Activated CD4-positive, alpha-beta T cell treated with anti-CD3 and anti-CD28 coated beads, Interleukin-10, Interleukin-2, amounts not matched to agents 100 ng/mL and 50 ng/mL, durations not matched to agents 16 hours and 8 hours (primary cell): Measurements from ENCODE around the gene TAOK1.
"Not testable (repeated sequence)": the region's sequence is repeated elsewhere in the genome, so short reads cannot be mapped to it uniquely, and the experiment has no call there.

Source experiments
- DNase-seq: peaks from one replicate; pipeline ENCODE4 v3.0.0-alpha.2; 2020

TAOK1 gene

DNA sequence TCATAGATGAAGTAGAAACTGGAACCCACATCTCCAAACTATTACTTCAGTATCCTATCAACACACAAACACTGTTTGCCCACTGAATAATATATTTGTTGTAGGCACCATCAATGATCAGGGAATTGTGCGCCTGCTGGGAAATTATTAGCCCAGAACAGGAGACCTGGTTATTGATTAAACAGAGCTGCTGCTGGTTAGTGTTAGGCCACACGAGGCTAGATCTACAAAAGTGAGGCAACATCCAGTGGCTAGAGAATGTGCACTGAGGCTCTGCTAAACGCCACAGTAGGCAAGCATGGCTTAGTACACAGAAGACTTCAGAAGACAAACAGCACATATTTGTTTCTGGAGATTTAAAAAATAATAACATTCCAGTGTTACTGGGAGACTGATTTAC lies 165.7 kb downstream of the TAOK1 start:
- DNase-seq = no peak

DNA sequence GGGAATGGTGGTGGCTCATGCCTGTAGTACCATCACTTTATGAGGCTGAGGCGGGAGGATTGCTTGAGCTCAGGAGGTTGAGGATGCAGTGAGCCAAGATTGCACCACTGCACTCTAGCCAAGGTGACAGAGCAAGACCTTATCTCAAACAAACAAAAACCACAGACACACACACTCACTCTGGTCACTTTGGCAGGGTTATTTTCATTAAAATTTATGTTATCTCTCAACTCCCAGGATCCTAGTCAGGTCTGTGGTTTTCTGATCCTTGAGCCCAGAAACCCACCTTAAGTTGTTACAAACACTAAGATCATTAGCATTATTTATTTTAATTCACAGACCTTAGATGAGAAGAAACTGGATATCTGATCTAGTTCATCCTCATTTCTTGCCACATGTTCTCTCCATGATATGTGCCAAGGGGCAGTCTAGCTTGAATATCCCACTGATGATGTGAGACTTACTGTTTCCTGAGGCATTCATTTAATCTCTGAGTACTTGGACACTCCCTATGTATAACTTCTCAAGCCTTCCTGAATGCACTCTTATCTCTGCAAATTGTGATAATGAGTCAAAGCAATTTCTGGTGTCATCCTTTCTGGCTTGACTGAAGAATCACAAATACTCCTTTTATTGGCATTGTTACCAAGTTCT lies 167.0 kb downstream of the TAOK1 start:
- no peak for DNase-seq

DNA sequence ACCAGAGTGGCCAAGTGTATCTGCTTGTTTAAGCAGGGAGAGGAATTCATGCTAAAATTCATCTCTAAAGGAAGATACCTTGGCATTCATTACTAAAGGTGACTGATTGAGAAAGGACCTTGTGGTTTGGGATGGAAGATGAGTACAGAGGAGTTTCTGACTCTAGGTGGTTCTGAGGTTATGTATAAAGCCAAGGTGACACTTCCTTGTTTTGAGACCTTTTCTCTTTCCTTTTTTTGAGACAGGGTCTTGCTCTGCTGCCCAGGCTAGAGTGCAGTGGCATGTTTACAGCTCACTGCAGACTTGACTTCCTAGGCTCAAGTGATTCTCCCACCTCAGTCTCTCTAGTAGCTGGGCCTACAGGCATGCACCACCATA lies 167.6 kb downstream of the TAOK1 start:
- DNase-seq = peak; percentile 47

DNA sequence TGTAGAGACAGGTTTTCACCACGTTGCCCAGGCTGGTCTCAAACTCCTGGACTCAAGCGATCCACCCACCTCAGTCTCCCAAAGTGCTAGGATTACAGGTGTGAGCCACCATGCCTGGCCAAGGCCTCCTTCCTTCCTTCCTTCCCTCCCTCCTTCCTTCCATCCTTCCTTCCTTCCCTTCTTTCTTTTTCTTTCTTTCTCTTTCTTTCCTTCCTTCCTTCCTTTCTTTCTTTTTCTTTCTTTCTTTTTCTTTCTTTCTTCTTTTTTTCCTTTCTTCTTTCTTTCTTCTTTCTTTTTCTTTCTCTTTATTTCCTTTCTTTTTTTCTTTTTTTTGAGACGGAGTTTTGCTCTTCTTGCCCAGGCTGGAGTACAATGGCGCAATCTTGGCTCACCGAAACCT lies 168.0 kb downstream of the TAOK1 start:
- not testable (repeated sequence) for DNase-seq

DNA sequence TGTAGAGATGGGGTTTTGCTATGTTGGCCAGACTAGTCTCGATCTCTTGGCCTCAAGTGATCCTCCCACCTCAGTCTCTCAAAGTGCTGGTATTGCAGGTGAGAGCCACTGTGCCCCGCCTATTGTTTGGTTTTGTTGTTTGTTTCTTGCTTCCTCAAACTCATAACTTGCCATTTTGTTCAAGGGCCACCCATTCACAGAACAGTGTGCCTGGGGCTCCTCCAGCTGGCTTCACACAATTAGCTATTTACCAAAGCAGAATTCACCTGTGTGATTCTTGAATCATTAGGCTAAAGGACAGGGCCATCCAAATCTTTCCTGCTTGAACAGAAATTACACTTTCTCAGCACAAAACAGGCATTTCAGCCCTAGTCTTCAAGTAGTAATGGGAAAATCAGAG lies 169.5 kb downstream of the TAOK1 start:
- DNase-seq = no peak

DNA sequence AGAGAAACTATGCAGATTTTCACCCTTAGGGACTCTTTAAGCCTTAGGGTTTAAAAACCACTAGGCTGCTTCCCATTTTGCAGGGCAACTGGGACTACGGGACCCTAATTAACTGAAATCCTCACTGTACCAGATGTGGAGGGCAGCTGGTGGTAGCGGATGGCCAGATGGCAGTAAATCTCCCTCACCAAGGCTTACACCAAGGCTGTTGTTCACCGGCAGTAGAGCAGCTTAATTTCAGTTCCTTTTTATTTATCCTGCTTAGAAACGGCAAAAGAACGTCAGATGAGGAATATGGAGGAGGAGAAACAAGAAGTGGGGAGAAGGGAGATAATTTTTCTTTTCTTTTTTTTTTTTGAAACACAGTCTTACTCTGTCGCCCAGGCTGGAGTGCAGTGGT lies 170.2 kb downstream of the TAOK1 start:
- no peak for DNase-seq

DNA sequence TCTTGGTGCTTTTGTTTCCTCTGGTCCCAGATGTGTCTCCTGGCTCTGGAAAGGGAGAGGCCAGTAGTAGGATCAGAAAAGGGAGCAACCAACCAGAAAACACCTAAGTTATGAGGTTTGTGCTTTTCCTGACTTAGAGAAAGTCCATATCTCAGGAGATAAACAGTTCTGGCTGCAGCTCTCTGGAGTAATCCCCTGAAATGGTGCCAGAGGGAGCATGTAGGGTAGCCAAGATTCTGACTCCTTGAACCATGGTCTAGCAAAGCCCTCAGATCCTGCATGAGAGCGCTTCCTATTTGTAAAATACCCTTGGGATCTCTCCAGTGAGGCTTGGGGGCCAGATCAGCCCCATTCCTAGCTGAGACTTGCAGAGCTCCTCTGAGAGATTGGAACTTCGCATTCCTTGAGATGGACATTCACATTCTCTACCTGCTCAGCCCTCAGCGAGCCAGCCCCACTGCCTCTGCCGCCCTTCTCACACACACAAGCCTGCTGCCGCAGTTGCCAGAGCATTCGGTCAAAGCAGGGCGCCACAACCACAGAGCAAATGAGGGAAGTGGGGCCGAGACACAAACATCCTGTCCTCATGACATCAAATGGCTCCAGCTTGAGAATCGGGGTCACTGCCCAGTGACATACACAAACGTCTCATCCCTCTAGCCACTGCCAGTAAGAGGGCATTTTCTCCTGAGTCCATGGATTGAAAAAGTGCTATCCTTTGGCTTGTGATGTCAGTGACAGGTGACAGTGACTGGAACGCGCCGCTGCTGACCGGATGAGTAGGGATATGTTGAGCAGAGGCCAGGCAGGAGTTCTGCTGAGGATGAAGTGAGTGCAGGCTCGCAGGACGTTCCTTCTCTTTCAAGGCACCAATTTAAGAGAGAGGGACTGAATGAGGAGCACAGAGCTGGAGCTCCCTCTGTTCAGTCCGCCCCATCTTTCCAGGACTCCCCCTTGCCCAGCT lies 171.7 kb downstream of the TAOK1 start:
- no peak for DNase-seq

DNA sequence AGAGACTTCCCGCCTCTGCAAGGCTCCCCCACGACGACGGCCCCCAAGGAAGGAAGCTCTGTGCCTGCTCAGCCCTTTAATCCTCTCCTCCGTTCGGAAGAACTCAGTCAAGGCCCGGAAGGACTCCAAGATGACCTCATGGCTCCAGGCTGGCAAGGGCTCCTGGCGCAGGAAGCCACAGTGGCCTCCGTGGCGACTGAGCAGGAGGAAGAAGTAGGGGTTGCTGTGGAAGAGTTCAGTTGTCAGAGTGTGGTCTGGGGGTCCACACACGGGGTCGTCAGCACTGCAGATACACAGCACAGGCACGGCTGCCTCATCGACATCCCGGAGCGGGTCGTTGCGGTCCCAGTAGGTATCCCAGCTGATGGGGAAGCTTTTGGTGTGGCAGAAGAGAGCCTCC lies 172.5 kb downstream of the TAOK1 start:
- no peak for DNase-seq

DNA sequence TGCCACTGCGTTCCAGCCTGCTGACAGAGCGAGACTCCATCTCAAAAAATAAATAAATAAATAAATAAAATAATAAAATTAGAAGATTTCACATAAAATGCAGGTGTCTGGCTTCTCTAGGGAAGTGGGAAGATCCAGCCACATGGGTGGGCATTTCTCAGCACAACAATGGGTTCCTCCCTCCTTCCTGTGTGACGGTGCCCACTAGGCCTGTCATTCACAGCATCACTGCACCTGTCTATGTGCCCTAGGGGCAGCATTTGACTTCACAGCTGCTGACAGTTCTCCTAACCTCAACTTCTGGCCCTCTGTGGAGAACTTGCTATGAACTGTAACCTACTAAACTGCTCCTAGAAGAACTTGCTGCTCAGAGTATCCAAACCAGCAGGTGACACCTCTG lies 173.7 kb downstream of the TAOK1 start:
- no peak for DNase-seq

DNA sequence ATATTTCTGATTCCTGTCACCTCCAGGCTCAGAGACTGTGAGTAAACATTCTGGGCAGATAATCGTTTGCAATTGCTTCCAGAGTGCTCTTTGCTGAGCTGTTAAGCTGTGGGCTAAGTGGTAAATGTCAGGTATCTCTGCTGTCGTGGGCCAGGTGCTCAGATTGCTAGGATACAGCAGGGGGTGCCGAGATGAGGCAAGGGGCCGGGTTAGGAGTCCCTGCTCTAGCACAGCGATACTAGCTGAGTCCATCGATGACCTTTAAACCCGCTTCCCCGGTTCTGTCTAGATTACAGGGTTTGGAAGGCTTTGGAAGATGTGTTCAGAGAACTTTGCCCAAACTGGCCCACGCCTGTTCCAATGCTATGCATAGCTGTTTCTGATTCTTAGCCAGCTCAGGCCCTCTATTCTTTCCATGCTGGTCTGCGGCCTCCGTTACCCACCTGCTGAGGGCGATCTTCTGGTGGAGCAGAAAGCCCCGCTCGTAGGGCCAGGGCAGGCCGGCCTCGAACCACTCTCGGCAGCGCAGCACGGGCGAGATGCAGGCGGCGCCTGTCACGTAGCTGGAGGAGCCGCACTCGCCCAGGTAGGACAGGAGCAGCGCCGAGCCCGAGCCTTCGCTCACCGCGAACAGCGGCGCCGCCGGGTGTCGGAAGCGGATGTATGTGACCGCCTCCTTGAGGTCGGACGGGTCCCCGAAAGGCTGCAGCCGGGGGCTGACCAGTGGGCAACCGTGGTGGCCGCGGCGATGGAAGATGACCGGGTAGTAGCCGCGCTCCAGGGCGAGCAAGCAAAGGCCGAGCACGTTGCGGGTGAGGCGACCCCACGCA lies 175.7 kb downstream of the TAOK1 start:
- DNase-seq = peak; percentile 74

DNA sequence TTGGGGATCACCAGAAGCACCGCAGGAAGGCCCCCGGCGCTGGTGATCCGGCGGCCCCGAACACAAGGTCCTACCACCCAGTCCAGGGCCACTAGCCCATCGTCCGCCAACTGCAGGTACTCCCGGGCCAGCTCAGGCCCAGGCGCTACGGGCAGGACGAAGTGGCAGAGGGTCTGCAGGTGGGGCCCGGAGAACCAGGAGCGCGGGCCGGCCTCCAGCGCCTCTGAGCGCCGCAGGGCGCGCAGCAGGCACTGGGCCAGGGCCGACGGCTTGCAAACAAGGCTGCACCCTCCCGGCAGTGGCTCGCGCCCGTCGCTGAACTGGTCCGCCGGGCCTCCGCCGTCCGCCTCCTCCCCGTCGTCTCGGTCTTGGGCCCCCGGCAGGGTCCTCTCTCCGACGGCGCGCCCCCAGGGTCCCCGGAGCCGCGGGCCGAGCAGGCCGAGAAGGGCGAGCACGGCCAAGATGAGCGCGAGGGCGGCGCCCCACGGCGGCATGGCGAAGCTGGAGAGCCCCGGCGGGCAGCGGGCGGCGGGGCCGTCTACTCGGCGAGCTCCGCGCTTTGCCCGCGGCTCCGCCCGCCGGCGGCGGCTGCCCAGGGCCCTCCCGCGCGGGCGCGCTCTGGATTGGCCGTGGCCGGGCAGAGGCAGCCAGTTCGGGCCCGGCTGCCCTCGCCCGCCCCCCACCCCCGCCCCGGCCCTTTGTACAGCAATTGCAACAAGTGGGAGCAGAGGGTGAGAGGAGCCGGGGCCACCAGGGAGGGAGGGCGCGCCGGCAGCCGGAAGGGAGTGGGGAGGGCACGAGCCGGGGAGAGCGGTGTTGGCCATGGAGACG lies 176.5 kb downstream of the TAOK1 start, which contains the start of gene ABHD15:
Gene ABHD15 (minus strand): TSS at position 565 of the 831 bp plus-strand sequence. CDS start 71 bp downstream, at position 494.
- DNase-seq = peak; percentile 75

DNA sequence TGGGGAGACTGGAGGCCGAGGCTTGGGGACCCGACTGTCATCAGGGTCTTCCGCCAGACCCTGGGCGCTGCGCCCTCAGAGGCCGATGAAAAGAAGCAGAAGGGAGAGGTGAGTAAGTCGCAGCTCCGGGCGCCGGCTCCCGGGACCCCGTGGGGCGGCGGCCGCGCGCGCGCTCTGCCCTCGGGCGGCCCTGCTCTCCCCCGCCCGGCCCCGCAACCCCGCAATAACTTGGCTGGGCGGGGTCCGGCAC lies 177.1 kb downstream of the TAOK1 start:
- no peak for DNase-seq

DNA sequence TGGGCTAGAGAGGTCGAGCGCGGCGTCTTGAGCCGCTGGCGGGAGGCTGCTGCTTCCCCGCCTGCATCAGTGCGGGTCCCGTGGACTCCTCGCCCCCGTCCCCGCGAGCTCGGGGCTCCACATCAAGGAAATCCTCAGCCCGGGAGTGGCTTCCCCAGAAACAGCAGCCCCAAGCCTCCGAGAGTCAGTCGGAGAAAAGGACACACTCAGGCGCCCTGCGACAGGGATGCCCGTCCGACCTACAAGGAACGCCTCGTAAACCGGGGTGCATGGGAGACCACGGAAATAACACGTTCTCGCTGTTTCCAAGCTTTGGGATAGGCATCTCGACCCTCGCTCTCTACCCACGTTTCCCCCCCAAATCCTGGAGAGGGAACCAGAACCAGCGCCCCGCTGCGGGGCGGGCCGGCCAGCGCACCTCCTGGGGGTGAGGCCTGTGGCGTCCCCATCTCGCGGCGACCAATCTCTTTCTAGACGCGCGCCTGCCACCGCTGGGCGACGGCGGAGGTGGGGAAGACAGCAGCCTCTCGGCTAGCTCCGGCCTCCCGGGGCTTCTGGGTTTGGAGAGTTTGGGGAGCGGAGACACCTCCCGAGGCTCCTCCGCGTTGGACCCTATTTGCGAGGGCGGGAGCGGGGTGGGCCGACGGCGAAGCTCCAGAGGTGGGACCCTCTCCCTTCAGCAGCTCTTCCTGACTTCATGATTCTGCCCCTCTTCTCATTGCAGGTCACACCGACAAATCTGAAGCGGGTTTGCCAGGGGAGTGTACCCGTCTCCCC lies 177.6 kb downstream of the TAOK1 start:
- peak; percentile 90 for DNase-seq

DNA sequence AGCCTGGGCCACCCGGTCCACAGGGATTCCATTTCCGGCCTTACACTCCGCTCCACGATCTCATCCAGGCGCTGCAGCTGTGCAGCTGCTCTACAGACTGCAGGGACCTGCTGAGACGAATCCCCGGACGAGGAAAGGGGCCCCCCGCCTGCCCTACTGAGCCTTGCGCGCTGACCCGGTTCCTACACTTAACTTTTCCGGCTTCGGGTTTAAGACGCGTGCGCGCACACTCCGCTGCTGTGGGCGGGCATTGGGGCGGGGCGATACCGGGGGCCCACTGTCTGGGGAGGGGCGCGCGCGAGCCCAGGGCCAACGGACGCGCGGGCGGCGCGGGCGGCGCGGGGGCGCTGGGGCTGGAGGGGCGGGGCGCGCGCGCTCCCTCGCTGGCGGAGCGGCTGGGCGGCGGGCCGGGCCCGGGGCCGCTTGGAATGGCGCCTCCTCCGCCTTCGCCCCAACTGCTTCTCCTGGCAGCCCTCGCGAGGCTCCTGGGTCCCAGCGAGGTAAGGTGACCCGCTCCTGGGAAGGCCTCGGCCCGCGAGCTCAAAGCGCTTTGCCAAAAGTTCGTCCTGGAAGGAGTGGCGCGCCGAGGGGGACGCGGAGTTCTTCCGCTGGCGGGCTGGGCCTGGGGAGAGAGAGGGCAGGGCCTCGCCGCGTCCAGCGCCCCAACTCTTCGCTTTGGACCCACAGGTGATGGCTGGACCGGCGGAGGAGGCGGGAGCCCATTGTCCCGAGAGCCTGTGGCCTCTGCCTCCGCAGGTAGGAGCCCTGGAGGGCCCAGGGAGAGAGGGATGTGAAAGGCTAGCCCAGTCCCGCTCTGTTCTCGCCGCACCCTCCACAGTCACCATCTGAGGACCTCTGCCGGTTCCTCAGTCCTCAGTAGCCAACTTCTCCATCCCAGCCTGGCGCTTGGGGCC lies 178.4 kb downstream of the TAOK1 start, which contains the start of gene TP53I13:
Gene TP53I13 (plus strand): TSS at position 371 of the 914 bp plus-strand sequence. CDS start 58 bp downstream, at position 429.
- DNase-seq = peak; percentile 94

DNA sequence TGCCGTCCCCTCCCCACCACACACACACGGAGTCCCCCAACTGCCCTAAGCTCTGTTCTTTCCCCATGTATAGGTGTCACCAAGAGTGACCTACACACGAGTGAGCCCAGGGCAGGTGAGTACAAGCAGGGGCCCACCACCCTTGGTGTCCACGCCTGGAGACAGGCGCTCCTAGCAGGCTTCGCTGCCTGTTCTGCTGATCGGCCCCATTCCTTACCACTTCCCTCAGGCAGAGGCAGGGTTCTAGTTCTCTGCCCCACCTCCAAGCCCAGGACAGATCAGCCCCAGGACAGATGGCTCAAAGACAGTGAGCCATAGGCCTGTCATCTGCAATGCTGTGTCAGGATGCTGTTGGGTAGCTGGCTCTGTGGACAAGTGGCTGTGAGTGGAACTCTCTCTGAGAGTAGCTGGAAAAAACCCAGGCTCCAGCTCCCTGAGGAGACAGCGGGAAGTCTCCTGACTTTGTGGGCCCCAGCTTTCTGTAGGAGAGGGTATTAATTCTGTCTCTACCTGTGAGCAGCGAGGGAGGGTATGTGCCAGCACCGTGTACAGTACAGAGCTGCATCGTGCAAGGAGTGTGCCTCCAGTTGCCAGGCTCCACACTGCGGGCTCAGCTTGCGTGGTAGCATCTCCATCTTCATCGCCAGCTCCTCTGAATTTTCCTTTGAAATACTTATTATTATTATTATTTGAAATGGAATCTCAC lies 179.2 kb downstream of the TAOK1 start:
- DNase-seq = no peak

DNA sequence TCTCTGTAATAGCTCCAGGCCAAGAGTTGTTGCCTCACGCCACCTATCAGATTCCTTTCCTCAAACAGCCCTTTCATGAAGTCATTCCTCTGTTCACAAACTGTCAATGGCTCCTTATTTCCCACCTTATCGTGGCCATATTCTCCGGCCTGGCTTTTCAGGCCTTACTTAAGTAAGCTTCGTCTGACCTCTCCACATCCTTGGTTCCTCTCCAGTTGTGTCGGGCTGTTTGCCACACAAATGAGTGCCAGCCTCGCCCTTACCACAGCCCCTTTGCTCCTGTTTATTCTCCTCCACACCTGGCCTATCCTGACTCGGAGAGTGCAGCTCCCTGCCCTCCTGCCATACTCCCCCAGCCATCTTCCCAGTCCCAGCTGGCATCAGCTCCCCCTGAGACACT lies 180.4 kb downstream of the TAOK1 start:
- no peak for DNase-seq

DNA sequence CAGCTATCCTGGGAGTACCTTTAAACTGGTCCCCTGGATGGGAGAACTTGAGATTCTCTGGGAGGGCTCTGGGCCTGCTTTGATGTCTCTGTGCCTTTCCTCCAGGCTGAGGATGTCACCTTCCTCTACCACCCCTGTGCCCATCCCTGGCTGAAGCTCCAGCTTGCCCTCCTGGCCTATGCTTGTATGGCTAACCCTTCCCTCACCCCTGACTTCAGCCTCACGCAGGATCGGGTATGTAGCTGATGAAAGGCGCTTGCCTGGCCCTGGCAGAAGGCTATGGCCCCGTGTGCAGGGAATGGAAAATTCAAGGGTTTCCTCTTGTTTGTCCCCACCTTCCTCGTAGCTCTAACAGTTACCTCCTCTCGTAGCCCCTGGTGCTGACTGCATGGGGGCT lies 181.3 kb downstream of the TAOK1 start:
- no peak for DNase-seq

DNA sequence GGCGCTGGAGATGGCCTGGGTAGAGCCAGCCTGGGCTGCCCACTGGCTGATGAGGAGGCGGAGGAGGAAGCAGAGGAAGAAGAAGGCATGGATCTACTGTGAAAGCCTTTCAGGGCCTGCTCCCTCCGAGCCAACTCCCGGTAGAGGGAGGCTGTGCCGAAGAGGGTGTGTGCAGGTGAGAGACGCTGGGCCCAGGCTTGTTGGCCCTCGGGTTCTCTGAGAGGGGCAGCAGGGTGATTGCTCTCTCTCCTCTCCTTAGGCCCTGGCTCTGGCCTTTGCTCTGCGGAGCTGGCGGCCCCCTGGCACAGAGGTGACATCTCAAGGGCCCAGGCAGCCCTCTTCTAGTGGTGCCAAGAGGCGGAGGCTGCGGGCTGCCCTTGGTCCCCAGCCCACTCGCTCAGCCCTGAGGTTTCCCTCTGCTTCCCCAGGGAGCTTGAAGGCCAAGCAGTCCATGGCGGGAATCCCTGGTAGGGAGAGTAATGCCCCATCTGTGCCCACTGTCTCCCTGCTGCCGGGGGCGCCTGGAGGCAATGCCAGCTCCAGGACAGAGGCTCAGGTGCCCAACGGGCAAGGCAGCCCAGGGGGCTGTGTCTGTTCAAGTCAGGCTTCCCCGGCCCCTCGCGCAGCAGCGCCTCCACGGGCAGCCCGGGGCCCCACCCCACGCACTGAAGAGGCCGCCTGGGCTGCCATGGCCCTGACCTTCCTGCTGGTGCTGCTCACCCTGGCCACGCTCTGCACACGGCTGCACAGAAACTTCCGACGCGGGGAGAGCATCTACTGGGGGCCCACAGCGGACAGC lies 181.9 kb downstream of the TAOK1 start:
- no peak for DNase-seq
